Testis (tissue), 3 donors: ENCODE measurements around the gene SIMC1. TPM values are rescaled to one million over a fixed set of nuclear protein-coding genes. Genes with fewer than 3 reads are reported as not detected.

Experiments used
- DNase-seq: peaks from one replicate; pipeline ENCODE4 v3.0.0-alpha.2; 2019
- H3K27ac ChIP-seq, 2 donors: fragments of 200-600 bp; sonication (generic); one replicate each; pipeline ENCODE4 v1.5.1; 2019
- H3K27me3 ChIP-seq: fragments of 200-600 bp; sonication (generic); one replicate; pipeline ENCODE4 v1.5.1; 2019
- H3K36me3 ChIP-seq: fragments of 200-600 bp; sonication (generic); one replicate; pipeline ENCODE4 v1.5.1; 2017; ENCODE audit warnings: low read depth; ENCODE audit errors: missing control alignments
- H3K4me1 ChIP-seq: fragments of 200-600 bp; sonication (generic); one replicate; pipeline ENCODE4 v1.5.1; 2019
- H3K4me3 ChIP-seq, 2 donors: fragments of 200-600 bp; sonication (generic); one replicate each; pipeline ENCODE4 v1.5.1; 2017 to 2019
- H3K9me3 ChIP-seq: fragments of 200-600 bp; sonication (generic); one replicate; pipeline ENCODE4 v1.5.1; 2017
- POLR2A ChIP-seq: fragments of 450-650 bp; IDR thresholded peaks from one replicate; pipeline ENCODE4 v1.6.1; 2017; ENCODE audit warnings: antibody characterized with exemption, mild to moderate bottlenecking, moderate library complexity
- WGBS, 2 donors: methylation state at CpG; one replicate each; pipeline ENCODE4 v1.1.5; 2018; 5-methylcytosine and 5-hydroxymethylcytosine counted together
- intact Hi-C: fragments of 100-400 bp; cut with DNase I; formaldehyde crosslinking; loops from one replicate; pipeline ENCODE4 v1.15.1; 2023; ENCODE audit warnings: low total_unique reads
- polyA plus RNA-seq: library from polyadenylated mRNA; stranded (reverse); fragments of 350-450 nt; fragmentation: Illumina TruSeq; extraction: RNeasy Lipid Tissue Mini Kit (QIAGEN cat#74804); gene quantifications from one replicate; pipeline ENCODE4 v1.2.3, GENCODE V29; 2014; ENCODE audit warnings: low read depth, low replicate concordance; ENCODE audit not compliant: insufficient read depth
- total RNA-seq, 2 donors: library from RNA; depleted of rRNA; stranded (reverse); fragments of >200 nt; gene quantifications; one replicate each; pipeline ENCODE4 v1.2.3, GENCODE V29; 2016
- TF ChIP-seq, protein P1 (sequence below), 3 experiments: fragments of 450-650 bp in 2 of 3; fragments of 200-600 bp in 1 of 3; sonication (generic) in 1 of 3; IDR thresholded peaks; one replicate each; pipeline ENCODE4 v1.5.1; 2016 to 2019; ENCODE audit warnings: antibody characterized with exemption in 3 of 3, mild to moderate bottlenecking in 2 of 3, moderate library complexity in 1 of 3

SIMC1 gene
- total and polyA plus RNA-seq, 3 donors from 2014 or later, result 97.9 to 119 (median 106) TPM

DNA sequence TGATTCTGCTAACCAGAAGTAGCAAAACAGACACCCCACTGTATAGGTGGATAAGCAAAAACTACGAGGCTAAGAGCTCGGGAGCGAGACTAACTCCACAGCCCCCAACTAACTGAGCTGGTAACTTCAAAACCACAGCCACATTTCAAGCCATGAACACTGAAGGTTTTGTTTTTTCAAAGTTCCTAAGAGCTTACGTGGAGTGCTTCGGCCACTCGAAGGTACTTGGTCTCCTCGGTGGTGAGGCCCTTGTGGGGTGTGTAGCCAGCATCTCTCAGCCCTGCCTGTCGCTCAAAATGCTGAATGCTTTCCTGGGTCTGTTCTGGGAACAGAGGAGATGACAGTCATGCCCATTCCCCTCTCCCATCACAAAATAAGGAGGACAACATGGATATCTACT, 112.2 kb downstream of the SIMC1 start:
- intact Hi-C loops, result no loop called here
- Histone ChIP-seq H3K9me3 (no peaks in the 10 kb centered on the region), H3K4me1 (no peaks in the 10 kb centered on the region), H3K4me3 (no peak overlapping the region), H3K36me3 (no peaks in the 10 kb centered on the region), H3K27ac (no peak overlapping the region), H3K27me3 (no peaks in the 10 kb centered on the region)
- TF ChIP-seq POLR2A, result no peak
- TF ChIP-seq, protein P1, sequence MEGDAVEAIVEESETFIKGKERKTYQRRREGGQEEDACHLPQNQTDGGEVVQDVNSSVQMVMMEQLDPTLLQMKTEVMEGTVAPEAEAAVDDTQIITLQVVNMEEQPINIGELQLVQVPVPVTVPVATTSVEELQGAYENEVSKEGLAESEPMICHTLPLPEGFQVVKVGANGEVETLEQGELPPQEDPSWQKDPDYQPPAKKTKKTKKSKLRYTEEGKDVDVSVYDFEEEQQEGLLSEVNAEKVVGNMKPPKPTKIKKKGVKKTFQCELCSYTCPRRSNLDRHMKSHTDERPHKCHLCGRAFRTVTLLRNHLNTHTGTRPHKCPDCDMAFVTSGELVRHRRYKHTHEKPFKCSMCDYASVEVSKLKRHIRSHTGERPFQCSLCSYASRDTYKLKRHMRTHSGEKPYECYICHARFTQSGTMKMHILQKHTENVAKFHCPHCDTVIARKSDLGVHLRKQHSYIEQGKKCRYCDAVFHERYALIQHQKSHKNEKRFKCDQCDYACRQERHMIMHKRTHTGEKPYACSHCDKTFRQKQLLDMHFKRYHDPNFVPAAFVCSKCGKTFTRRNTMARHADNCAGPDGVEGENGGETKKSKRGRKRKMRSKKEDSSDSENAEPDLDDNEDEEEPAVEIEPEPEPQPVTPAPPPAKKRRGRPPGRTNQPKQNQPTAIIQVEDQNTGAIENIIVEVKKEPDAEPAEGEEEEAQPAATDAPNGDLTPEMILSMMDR (IDR thresholded peaks at IDR 0.05), result no peak
- no peak for DNase-seq
- 90 to 99% methylated on average over 8 of the region's 8 CpGs for WGBS, 2 donors

DNA sequence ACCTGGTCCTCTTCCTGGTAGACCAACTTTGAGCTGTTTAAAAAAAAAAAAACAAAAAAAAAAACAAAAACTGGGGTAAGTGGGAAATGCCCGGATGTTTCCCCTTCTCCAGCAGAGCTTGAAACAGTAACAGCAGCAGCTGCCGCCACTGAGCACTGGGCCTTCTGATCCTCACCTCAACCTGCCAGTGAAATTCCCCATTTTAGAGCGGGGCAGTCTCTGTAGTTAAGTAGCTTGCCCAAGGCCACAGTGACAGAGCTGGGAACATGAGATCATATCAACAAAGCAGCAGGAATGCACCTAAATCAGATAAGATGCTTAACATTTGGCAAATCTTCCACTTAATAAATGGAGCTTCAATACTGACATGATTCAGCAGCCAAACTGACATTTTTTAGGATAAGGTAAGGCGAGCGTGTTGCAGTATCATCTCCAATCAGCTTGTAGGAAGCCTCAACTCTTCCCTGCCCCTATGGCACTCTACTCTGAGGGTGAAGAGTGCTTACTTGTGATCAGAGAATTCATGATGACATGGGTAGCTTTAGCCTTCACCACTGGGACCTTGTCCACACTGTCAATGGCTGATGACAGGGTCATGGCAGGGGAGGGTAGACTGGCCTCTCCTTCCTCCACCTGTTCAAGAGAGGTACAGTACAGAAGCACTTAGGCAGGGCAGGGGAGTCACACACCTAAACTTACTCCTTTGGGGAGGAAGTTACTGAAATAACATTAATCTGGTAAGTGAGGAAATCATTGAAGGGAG, 114.1 kb downstream of the SIMC1 start:
- DNase-seq, result no peak
- intact Hi-C loops, result no loop called here
- H3K4me3 ChIP-seq, result no peak overlapping the region
- TF ChIP-seq, protein P1 (IDR thresholded peaks at IDR 0.05), result no peak
- TF ChIP-seq POLR2A, result no peak
- H3K36me3 ChIP-seq, result no peaks in the 10 kb centered on the region
- H3K9me3 ChIP-seq, result no peaks in the 10 kb centered on the region
- H3K27ac ChIP-seq, result no peak overlapping the region
- no peaks in the 10 kb centered on the region for H3K4me1 ChIP-seq
- no peaks in the 10 kb centered on the region for H3K27me3 ChIP-seq
- WGBS, 2 donors, result 92% methylated on average over 5 of the region's 5 CpGs

DNA sequence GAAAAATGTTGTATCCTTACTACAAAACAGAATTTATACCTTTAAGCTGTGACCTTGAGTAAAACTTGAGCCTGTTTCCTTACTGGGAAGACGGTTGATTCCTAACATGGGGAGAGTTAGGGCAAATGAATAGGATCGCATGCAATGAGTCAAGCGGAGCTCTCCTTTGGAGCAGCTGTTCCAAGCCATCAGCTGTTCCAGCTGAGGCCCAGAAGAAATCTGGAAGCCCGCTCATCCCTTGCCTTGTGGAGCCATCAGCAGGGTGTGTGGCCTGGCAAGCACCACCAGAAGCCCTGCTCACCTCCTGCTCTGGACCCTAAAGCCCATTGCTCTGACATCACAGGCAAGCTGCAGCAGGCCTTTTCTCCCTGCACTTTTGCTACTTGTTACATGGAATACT, 115.3 kb downstream of the SIMC1 start:
- no peak for TF ChIP-seq POLR2A
- TF ChIP-seq, protein P1 (IDR thresholded peaks at IDR 0.05), result no peak
- no peak for DNase-seq

DNA sequence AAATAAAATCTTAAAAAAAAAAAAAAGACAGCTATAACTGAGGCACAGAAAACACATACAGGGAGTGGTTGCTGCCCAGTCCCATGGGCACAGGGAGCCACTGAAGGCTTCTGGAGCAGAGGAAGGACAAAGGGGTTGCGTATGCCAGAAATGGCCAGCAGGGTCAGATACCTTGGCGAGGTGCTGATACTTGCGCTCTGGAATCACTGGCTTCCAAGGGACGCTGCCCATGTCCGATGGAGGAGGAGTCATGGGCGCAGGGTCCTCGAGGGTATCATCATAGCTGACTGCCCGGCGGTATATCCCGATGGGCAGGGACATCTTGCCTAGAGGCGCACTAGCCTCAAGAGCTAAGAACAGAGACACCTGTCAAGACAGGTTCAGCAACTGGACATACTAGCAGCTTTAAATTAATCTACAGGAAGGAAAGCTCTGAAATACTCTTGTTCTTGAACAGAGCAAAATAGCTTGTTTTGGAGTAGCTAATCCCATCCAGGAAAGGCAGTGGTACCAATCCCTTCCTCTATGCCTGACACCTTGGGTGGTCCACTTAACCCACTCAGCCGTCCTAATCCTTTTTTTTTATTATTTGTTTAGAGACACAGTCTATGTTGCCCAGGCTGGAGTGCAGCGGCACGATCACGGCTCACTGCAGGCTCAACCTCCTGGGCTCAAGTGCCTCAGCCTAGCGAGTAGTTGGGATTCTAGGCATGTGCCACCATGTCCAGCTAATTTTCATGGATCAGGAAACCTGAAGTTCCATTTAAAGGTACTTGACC, 117.4 kb downstream of the SIMC1 start:
- H3K4me3 ChIP-seq, result no peak overlapping the region
- no peaks in the 10 kb centered on the region for H3K27me3 ChIP-seq
- intact Hi-C loops, result no loop called here
- TF ChIP-seq POLR2A, result no peak
- TF ChIP-seq, protein P1 (IDR thresholded peaks at IDR 0.05), result no peak
- WGBS, 2 donors, result 88 to 92% methylated on average over 14 to 16 of the region's 16 CpGs
- H3K9me3 ChIP-seq, result no peaks in the 10 kb centered on the region
- DNase-seq, result no peak
- no peak overlapping the region for H3K27ac ChIP-seq
- H3K36me3 ChIP-seq, result no peaks in the 10 kb centered on the region
- peaks cover 9% of the 10 kb centered on the region for H3K4me1 ChIP-seq

More for the DNA sequence above, 115.3 kb downstream of the SIMC1 start:
- H3K27me3 ChIP-seq, result no peaks in the 10 kb centered on the region
- intact Hi-C loops, result no loop called here
- no peaks in the 10 kb centered on the region for H3K9me3 ChIP-seq
- 91 to 94% methylated on average over 4 of the region's 4 CpGs for WGBS, 2 donors
- H3K4me3 ChIP-seq, result no peak overlapping the region
- no peaks in the 10 kb centered on the region for H3K4me1 ChIP-seq
- H3K27ac ChIP-seq, result no peak overlapping the region
- H3K36me3 ChIP-seq, result no peaks in the 10 kb centered on the region
